ENCODE results near the gene SLC25A17.
"Not testable (repeated sequence)": the region's sequence is repeated elsewhere in the genome, so short reads cannot be mapped to it uniquely, and the experiment has no call there.

Gene SLC25A17

GRCh38 chr22:40818747-40819598, at the start of gene SLC25A17:
Gene SLC25A17, minus strand, starts transcription at chr22:40819346. Its CDS starts 98 bp downstream, at chr22:40819248.
- DNase-seq, result peak; percentile 76

DNA sequence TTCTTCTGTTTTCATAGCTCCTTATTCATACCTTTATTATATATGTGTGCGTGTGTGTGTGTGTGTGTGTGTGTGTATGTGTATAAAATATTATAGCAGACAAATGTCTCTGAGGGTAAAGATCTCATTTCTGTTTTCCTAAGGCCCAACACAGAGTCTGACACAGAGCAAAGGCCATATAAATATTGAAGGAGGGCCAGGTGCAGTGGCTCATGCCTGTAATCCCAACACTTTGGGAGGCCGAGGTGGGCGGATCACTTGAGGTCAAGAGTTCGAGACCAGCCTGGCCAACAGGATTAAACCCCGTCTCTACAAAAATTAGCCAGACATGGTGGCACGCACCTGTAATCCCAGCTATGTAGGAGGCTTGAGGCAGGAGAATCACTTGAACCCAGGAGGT, 49.2 kb upstream of the SLC25A17 start:
- not testable (repeated sequence) for DNase-seq

DNA sequence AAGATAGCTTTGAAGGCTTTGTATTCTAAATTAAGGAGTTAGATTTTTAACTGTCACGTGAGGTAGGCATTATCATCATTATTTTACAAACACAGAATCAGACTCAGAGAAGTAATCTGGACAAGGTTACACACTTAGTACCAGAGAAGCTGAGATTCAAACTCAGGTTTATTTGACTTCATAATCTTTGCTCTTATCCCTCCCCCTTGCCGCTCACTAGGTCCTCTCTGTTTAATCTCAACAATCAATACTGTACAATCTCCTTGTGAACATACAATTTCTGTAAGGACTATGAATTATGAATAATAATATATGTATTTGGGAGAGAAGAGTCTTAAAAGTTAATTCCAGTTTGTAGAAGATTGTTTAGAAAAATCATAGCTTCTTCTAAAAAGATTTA, 48.0 kb upstream of the SLC25A17 start:
- no peak for DNase-seq

DNA sequence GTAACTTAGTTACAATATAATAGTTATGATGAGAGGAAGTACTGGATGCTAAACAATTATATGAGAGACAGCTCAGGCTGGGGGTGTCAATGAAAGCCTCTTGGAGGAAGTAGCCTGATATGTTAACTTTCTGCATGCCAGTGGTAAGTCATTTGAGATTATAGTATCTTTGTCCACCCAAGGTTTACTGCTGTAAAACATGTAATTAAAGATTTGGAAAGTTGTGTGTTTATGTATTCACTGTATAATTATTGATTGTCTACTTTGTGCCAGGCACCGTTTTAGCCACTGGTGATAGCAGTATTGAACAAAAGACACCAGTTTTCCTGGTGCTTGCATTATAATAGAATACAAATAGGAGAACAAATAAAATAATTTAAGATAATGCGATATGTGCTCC, 43.4 kb upstream of the SLC25A17 start:
- peak; percentile 60 for DNase-seq

DNA sequence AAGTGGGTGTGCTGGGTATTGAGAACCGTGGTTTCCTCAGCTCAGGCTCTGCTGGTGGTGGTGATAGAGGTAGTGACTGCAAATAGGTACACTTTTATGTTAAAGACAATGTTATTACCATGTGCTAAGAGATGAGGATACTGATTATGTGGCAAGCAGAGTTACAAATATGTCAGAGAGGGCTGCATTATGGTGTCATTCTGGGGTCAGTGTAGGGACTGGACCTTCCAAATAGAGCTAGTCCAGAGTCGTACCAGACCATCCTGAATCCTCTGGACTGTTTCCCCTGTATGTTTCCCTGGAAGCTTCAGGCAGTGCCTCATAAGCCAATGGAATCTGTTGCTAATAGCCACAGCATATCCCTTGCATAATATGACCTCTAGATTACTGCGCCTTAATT, 42.9 kb upstream of the SLC25A17 start, which contains the start of gene DNAJB7:
TSS of gene DNAJB7 (minus strand) at position 101 of the 400 bp plus-strand sequence. CDS start 119 bp downstream, outside the sequence.
- no peak for DNase-seq

- DNase-seq, result no peak
These were observed 38.2 kb upstream of the SLC25A17 start for GRCh38 chr22:40857309-40857855.

DNA sequence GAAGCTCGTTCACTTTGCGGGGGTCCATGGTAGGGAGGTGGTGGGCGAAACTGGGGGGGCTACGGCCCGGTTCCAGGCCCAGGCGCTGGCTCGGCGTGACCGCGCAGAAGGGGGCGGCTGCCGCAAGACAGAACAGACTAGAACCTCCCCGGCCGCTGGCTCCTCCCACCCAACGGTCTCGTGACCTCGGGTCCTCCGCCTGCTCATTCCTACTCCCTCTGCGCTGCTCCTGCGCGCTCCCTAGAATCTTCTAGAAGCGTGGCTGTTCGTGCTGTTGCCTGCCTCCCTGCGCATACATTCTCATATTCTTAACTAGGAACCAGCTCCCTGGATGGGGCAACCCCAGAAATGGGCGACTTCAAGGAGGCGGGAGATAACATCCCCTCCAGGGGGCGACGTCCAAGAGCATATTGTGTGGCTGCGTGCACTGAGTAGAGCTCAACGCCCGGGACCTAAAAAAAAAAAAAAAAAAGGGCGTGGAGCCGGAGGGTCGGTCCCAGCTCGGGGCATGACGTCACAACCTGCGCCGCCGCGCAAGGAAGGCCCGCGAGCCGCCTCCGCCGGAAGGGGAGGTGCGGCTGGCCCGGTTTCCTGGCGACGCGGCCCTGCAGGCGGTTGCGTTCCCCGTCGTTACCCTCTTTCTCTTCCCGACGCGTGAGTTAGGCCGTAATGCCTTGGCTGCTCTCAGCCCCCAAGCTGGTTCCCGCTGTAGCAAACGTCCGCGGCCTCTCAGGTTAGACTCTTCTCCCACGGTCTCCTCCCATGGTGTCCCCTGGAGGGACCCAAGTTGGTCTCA, 37.6 kb upstream of the SLC25A17 start, which contains the start of the genes ST13 and XPNPEP3:
TSS of gene ST13 (minus strand) at position 127 of the 796 bp plus-strand sequence. CDS start at position 28, 99 bp downstream.
TSS of gene XPNPEP3 (plus strand) at position 636 of the 796 bp plus-strand sequence. CDS start at position 670, 34 bp downstream.
- peak; percentile 95 for DNase-seq

- peak; percentile 21 for DNase-seq
These were observed 36.9 kb upstream of the SLC25A17 start for GRCh38 chr22:40855979-40856512.

- peak; percentile 46 for DNase-seq
These were observed 36.2 kb upstream of the SLC25A17 start for GRCh38 chr22:40855071-40855978.

- DNase-seq, result no peak
These were observed 34.8 kb upstream of the SLC25A17 start for GRCh38 chr22:40853961-40854360.

DNA sequence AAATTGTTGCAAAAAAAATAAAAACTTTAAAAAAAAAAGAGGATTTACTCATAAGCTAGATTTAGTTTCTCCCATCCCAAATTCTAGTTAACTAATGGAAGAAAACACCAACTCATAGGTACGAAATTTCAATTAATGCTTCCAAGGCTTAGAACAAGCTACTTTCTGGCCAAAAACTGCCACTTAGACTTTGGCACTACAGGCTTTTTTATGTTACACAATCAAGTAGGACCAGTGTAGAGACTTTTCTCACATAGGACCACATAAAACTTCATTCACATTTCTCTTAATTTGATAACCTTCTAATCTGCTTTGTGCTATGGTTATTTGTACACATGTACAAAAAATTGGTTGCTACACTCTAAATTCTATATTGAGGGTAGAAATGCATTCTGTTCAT, 34.2 kb upstream of the SLC25A17 start:
- no peak for DNase-seq

GRCh38 chr22:40845816-40846215, 26.7 kb upstream of the SLC25A17 start:
- DNase-seq, result not testable (repeated sequence)

DNA sequence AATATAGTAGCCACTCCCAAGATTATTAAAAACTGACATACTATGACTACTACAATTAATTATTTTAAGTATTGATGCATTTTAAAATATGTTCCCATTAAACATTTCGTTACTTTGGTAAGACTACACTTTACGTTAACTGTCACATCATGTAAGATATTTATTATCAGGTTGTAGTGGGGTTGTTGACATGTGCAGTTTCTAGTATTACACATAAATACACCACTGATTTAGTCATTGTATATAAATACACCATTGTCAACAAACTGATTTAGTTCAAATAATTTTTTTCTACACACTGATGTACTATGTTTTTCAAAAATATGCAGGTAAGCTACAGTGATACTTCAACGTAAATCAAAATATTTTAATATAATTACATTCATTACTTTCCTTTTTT, 25.8 kb upstream of the SLC25A17 start:
- DNase-seq, result no peak

DNA sequence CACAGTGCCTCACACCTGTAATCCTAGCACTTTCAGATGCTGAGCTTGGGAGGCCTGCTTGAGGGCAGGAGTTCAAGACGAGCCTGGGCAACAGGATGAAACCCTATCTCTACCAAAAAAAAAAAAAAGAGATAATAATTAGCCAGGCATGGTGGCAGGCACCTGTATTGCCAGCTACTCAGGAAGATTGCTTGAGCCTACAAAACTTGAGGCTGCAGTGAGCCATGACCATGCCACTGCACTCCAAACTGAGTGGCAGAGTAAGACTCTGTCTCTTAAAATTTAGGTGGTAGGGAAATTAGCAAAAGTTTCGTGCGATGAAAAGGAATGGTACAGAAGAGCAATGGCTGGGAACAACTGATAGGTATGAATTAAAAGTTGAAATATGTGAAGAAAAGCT, 19.3 kb upstream of the SLC25A17 start:
- DNase-seq, result no peak

DNA sequence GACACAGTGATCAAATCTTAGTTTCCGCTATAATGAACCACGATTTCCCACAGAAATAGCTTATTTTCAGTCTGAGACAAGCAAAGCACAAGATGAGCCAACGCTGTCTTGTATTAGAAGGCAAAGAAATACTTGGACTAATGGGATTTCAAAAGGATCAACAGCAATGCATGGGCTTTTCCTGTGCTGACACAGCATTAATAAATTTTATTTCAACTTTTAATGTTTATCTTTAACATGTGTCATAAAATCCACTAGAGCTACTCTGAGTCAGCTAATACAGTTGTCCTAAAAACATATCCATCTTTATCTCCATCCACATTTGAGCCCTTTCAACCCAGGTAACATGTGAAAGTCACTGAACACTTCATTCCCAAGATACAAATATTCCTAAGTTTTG, 15.5 kb upstream of the SLC25A17 start:
- DNase-seq, result no peak

DNA sequence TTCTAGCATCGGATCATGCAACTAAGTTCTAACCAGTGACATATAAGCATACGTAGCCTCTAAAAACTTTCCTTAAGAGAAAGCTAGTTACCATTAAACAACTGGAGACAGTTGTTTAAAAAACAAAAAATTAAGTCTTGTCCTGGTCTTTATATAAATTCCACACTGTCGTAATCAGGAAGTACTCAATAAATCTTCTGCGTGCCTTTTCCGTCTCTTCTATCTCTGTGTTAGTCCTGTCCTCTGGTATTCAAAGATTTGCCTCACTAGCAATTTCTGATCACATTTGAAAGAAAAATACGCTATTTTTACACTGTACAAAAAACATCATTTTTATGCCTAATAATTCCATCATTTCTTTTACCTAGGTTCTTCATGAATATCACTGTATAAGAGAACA, 10.0 kb upstream of the SLC25A17 start:
- DNase-seq, result no peak

DNA sequence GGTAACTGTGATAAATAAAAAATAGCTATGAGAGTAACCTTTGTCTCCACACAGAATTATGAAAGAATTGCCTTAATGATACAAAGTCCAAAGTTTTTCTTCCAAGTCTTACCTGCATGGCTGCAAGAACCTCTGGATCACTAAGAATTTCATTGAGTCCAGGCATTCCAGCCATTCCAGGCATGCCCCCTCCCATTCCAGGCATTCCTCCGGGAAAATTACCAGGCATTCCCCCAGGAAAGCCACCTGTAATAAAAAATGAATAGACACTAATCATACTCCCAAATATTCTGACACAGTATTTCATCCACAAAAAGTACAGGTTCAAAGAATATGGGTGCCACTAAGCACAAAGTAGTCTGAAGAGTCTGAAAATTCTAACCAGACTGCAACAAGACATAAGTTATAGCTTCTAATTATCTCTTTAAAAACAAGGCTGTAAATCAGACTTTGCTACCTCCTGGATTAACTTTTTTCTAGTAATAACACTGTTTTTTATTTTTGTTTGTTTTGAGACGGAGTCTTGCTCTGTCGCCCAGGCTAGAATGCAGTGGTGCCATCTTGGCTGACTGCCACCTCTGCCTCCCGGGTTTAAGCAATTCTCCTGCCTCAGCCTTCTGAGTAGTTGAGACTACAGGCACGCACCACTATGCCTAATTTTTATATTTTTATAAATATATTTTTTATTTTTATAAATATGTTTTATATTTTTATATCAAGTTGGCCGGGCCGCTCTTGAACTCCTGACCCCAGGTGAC, 8.0 kb upstream of the SLC25A17 start:
- no peak for DNase-seq

DNA sequence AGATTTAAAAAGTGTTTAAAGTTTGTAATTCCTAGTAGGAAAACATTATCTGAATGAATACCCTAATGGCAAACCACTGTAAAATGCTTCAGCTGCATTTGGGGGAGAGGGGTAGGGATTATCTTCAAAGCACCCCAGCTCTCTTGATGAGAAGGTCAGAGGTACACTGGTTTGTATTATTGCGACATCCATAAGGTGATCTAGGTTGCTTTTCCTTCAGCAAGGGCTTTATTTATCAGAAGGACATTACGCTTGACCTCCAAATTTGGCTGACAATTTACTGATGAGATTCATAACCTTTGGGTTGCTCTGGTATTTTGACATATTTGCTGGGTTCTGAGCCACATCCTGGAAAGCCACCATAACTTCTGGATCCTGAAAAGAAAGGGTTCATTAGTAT, 7.1 kb upstream of the SLC25A17 start:
- DNase-seq, result not testable (repeated sequence)

- DNase-seq, result no peak
These were observed 4.3 kb upstream of the SLC25A17 start for GRCh38 chr22:40823426-40823825.

GRCh38 chr22:40819599-40820140, 524 bp upstream of the SLC25A17 start:
- DNase-seq, result peak; percentile 52
